Activated naive CD8-positive, alpha-beta T cell treated with anti-CD3 and anti-CD28 coated beads, Interleukin-2, amount 50 U/mL, for 24 hours (primary cell): ENCODE measurements around the gene ISY1.
"Not testable (repeated sequence)": the region's sequence is repeated elsewhere in the genome, so short reads cannot be mapped to it uniquely, and the experiment has no call there.

Source experiments
- ATAC-seq: fragments of 150-1000 bp; cut with Tn5 transposase; one replicate; pipeline ENCODE4 v1.10.0; 2021
- DNase-seq: peaks from one replicate; pipeline ENCODE4 v3.0.0; 2021
- H3K27ac Mint-ChIP-seq: one replicate; pipeline ENCODE4 v1.8.0; 2021; ENCODE audit warnings: mild to moderate bottlenecking, mixed read lengths
- H3K27me3 Mint-ChIP-seq: one replicate; pipeline ENCODE4 v1.8.0; 2021; ENCODE audit warnings: mixed read lengths
- H3K36me3 Mint-ChIP-seq: one replicate; pipeline ENCODE4 v1.8.0; 2021; ENCODE audit warnings: low read depth, mixed read lengths
- H3K4me1 Mint-ChIP-seq: one replicate; pipeline ENCODE4 v1.8.0; 2021; ENCODE audit warnings: mixed read lengths
- H3K4me3 Mint-ChIP-seq: one replicate; pipeline ENCODE4 v1.8.0; 2021; ENCODE audit warnings: mild to moderate bottlenecking, moderate library complexity, mixed read lengths
- H3K9me3 Mint-ChIP-seq: one replicate; pipeline ENCODE4 v1.8.0; 2021; ENCODE audit warnings: mixed read lengths

ISY1 gene

DNA sequence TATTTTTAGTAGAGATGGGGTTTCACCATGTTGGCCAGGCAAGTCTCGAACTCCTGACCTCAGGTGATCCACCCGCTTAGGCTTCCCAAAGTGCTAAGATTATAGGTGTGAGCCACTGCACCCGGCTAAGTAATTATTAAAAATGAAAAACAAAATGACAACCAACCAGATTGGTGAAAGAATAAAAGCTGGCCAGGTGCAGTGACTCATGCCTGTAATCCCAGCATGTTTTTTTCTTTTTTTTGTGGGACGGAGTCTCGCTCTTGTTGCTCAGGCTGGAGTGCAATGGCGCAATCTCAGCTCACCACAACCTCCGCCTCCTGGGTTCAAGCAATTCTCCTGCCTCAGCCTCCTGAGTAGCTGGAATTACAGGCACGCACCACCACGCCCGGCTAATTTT is 24.6 kb downstream of the ISY1 start:
- H3K27me3 Mint-ChIP-seq, H3K4me3 Mint-ChIP-seq, H3K27ac Mint-ChIP-seq, H3K9me3 Mint-ChIP-seq, H3K4me1 Mint-ChIP-seq, ATAC-seq, DNase-seq: not testable (repeated sequence)
- H3K36me3 Mint-ChIP-seq, result peaks cover 36% of the 10 kb centered on the region

DNA sequence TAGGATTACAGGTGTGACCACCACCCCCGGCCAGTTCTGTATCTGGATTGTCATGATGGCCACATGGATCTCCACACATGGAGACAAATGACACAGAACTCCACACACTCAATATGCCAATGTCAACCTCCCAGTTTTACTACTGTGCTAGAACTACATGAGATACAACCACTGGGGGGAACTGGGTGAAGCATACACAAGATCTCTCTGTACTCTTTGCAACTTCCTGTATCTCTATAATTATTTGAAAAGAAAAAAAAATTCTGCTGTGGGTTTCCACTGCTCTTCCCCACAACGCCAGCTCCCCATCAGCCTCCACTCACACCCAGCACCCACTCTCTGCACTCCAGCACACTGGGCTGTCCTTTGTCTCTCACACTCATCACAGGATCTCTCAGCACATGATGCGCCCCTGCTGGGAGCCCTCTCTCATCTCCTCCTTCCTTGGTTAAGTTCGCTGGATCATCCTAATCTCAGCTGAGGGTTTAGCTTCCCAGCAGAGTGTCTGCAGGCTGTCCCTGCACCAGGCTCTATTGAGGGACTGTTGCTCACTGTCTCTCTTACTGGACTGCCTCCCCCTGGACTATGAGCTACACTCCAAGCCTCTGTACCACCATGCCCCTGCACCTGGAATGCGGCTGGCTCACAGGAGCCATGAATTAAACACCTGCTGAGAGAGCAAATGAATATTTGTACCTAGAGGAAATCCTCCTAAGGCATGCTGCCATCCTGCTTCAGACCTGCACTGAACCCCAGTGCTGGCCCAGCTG is 28.6 kb downstream of the ISY1 start:
- Mint-ChIP-seq H3K4me1 (peaks cover 10% of the 10 kb centered on the region), H3K36me3 (peaks cover 31% of the 10 kb centered on the region), H3K27me3 (no peaks in the 10 kb centered on the region), H3K27ac (peak overlapping the region; percentile 4), H3K4me3 (no peak overlapping the region), H3K9me3 (no peaks in the 10 kb centered on the region)
- no peak for DNase-seq
- peak; percentile 17 for ATAC-seq

DNA sequence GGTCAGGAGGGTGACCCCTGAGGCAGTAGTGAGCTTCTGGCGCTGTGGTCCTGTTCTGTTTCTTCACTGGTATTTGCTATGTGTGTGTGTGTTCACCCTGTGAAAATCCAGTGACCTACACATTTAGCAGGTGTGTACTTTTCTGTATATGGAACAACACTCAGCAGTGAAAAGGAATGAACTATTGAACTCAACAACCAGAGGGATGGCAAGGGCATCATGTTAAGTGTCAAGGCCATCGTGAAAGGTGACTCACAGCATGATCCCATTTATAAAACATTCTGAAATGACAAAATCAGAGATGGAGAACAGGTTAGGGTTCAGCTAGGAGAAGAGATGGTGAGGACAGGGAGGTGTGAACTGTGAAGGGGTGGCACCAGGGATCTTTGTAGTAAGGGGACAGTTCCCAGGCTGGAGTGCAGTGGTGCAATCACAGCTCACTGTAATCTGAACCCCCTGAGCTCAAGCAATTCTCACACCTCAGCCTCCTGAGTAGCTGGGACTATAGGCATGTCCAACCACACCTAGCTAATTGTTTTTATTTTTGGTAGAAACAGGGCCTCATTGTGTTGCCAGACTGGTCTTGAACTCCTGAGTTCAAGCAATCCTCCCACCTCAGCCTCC is 29.3 kb downstream of the ISY1 start:
- Mint-ChIP-seq H3K4me1 (peaks cover 10% of the 10 kb centered on the region), H3K9me3 (no peaks in the 10 kb centered on the region), H3K4me3 (no peak overlapping the region), H3K36me3 (peaks cover 28% of the 10 kb centered on the region), H3K27me3 (no peaks in the 10 kb centered on the region), H3K27ac (no peak overlapping the region)
- no peak for ATAC-seq
- DNase-seq, result no peak

DNA sequence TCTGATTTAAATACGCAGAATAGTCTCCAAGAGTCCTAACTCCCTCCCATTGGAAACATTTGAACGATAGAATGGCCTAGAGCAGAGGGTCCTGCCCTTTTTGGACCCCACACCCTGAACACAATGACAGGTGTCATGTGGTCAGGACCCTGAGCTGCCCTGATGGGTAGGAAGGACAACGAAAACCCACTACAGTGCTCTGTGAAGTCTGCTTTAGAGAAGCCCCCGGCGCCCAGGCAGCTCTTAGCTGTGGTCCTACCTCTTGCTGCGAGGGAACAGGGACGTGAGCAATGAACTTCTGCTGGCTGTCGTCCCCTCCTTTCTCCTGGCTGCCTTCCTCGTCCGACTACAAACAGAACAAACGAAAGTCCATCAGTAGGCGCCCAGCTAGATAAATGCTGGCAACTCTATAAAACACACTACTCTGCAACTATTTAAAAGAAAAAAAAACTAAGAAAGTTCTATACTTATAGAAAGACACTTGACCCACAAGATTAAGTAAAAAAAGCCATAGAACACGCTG is 30.5 kb downstream of the ISY1 start:
- ATAC-seq (no peak), DNase-seq (no peak)
- Mint-ChIP-seq H3K4me3 (no peak overlapping the region), H3K9me3 (no peaks in the 10 kb centered on the region), H3K36me3 (peaks cover 28% of the 10 kb centered on the region), H3K27ac (no peak overlapping the region), H3K4me1 (peaks cover 10% of the 10 kb centered on the region), H3K27me3 (no peaks in the 10 kb centered on the region)

DNA sequence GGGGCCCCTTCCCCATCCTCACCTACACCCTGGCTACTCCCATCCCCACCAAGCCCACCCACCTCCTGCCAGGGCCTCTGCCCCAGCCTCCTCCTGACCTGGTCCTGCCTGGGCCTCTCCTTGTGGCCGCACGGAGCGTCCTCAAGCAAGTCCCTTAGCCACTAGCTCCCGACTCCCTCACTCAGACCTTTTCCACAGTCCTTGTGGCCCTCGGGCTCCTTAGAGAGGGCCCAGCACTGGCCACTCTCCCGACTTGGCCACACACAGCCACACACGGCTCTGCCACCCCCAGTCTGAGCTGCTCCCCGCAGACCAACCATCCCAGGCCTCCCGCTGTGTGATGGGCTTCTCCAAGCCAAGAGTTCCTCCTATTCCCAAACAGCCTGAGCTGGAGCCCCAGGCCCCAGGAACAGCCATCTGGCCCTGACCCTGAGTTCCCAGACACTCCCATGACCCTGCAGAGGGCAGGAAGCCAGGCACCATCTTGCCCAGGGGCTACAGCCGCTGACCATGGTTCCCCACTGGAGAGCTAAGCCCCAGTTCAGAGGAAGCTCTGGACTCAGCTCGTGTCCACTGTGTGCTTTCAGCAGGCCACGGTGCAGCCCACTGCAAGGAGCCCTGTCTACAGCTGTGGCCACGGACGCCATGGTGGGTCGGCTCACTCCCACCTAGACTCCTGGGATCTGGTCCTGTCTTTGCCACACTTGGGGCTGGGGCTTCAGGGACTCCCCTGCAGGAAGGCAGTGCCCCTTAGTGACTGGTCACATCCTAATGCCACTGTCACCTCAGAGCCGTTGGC is 32.3 kb downstream of the ISY1 start:
- DNase-seq, result no peak
- Mint-ChIP-seq H3K9me3 (no peaks in the 10 kb centered on the region), H3K36me3 (peaks cover 19% of the 10 kb centered on the region), H3K4me1 (peaks cover 11% of the 10 kb centered on the region), H3K4me3 (no peak overlapping the region), H3K27me3 (no peaks in the 10 kb centered on the region), H3K27ac (no peak overlapping the region)
- ATAC-seq, result no peak

DNA sequence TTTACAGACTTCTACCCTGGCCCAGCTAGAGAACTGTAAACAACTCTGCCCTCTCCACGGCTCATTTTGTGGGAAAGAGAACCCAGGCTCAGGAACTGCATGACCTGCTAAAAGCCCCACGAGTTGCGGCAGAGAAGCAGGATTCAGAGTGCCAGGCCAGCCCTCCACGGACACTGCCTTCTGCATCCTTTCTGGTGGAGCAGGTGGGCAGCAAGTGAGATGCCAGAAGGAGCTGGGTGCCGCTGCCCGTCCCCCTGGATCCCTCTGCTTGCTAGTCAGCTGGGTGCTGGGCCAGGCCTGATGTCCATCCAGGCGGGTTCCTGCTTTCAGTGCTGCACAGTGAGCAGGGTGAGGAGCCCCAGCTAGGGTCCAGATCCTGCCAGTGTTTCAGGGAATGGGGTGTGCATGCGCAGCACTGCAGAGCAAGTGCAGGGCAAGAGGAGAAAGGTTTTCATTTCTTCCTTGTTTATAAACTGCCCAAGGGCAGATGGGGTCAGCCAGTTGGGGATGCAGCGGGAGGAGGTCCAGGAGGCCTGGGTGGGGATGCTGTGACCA is 34.1 kb downstream of the ISY1 start:
- Mint-ChIP-seq H3K4me1 (peaks cover 16% of the 10 kb centered on the region), H3K9me3 (no peaks in the 10 kb centered on the region), H3K4me3 (no peak overlapping the region), H3K36me3 (peaks cover 9% of the 10 kb centered on the region), H3K27me3 (no peaks in the 10 kb centered on the region), H3K27ac (peak overlapping the region; percentile 79)
- ATAC-seq, result no peak
- DNase-seq, result no peak

DNA sequence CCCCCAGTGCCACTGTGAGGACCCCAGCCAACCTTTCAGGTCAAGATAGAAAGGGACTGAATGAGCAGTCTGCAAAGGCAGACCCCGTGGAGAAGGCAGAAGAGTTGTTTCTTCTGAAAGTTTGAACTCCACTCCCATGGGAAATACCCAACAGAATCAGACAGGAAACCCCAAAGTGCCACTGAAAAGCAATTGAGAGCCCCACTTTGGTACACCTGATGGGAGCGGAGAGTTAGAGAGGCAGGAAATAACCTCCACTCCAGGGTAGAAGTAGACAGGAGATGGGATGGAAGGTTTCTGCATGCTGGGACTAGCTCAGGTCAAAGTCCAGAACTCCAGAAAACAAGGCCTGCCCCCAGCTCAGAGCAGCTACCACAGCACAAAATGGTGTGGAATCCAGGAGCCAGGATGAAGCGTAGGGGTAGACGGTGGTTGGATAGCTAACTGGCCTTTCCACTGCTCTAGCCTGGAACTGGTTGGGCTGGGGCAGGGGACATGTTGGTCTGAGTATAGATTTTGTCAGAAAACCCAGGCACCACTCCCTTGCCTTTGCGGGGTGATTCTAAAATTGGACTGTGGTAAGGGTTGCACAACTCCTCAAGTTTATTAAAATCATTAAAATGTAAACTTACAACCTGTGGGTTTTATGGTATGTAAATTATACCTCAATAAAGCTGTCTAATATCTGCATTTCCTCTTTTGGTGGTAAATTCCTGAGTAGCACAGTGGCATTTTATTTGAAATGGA is 37.4 kb downstream of the ISY1 start:
- peak overlapping the region; percentile 45 for H3K4me3 Mint-ChIP-seq
- no peak for DNase-seq
- ATAC-seq, result no peak
- H3K36me3 Mint-ChIP-seq, result peaks cover 15% of the 10 kb centered on the region
- H3K27me3 Mint-ChIP-seq, result no peaks in the 10 kb centered on the region
- no peaks in the 10 kb centered on the region for H3K9me3 Mint-ChIP-seq
- H3K4me1 Mint-ChIP-seq, result peaks cover 37% of the 10 kb centered on the region
- no peak overlapping the region for H3K27ac Mint-ChIP-seq

DNA sequence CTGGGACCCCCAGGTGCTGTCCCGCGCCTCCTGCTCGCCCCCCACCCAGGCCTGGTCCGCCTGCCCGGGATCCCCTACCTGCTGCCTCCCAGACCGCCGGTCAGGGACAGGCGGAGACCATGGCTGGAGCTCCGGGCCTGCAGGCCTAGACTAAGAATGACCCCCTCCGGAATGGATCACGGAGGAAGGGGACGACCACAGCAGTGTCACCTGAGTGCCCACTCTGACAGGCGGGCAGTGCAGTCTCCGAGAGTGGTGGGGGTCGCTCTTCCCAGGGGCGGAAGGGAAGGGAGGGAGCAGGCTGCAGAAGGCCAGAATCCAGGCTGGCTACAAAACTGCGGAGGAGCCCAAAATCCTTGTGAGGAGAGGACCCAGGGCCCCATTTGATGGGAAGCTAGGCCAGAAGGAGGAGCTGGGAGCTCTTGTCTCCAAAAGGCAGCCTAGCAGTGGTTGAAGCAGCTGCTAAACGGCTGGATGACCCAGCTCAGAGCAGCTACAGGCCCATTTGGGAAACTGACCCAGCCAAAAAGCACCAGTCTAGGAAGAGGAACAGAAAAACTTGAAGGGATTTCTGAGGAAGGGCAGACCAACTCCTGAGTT is 38.4 kb downstream of the ISY1 start:
- H3K4me1 Mint-ChIP-seq, result peaks cover 47% of the 10 kb centered on the region

DNA sequence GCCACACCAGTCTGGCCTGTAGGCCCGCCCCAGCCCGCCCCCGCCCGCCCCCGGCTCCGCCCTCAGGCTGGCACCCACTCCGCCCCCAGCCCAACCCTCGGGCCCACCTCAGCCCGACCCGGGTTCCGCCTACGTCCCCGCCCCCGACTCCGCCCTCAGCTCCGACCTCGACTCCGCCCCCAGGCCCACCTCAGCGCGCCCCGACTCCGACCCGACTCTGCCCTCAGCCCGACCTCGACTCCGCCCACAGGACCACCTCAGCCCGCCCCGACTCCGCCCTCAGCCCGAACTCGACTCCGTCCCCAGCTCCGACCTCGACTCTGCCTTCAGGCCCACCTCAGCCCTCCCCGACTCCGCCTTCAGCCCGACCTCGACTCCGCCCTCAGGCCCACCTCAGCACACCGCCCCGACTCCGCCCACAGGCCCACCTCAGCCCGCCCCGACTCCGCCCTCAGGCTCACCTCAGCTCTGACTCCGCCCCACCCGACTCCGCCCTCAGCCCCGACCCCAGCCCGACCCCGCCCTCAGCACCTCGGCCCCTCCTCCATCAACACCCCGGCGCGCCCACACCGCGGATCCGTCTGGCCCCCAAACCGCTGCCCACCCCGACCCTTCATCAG is 39.0 kb downstream of the ISY1 start, which contains the start of gene RAB43:
TSS of gene RAB43 (minus strand) at position 13 of the 620 bp plus-strand sequence. CDS start 315 bp downstream, outside the sequence.
- Mint-ChIP-seq H3K36me3 (peaks cover 29% of the 10 kb centered on the region), H3K9me3 (no peaks in the 10 kb centered on the region), H3K27me3 (no peaks in the 10 kb centered on the region), H3K4me1 (peaks cover 53% of the 10 kb centered on the region), H3K27ac (peak within 1 kb of the TSS; percentile 89), H3K4me3 (peak within 1 kb of the TSS; percentile 91)
- ATAC-seq (peak; percentile 53), DNase-seq (peak; percentile 89)

More for the DNA sequence above, 38.4 kb downstream of the ISY1 start:
- H3K36me3 Mint-ChIP-seq, result peaks cover 23% of the 10 kb centered on the region
- ATAC-seq (no peak), DNase-seq (no peak)
- no peaks in the 10 kb centered on the region for H3K27me3 Mint-ChIP-seq
- no peaks in the 10 kb centered on the region for H3K9me3 Mint-ChIP-seq
- H3K27ac Mint-ChIP-seq, result peak overlapping the region; percentile 39
- peak overlapping the region; percentile 50 for H3K4me3 Mint-ChIP-seq

DNA sequence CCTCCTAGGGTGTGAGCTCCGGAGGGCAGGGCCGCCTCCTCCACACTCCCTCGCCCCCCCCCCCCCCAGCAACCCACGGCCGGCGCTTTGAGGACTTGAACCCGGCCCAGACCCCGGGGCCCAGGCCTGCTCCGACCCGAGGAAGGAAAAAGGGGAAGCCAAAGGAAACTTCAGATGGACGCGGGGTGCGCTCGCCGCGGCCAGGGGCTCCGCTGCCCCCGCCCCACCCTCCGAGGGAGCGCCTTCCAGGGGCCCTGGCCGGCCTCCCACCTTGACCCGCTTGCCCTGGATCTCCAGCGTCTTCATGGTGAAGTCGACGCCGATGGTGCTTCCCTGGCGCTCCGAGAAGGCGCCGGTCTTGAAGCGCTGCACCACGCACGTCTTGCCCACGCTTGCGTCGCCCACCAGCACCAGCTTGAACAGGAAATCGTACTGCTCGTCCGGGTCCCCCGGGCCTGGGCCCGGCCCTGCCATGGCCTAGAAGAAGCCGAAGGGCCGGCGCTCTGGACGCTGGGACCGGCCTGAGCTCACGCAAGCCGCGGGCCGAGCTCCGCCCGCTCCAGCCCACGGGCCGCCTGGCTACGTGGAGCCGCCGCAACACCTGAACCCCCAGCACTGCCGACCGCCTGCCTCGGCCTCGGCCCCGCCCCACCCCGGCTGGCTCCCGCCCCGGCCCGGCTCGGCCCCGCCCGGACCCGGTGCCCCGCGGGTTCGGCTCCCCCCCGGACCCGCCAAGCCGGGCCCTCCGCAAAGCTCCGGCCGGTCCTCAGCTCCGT is 39.7 kb downstream of the ISY1 start:
- Mint-ChIP-seq H3K27me3 (no peaks in the 10 kb centered on the region), H3K4me3 (peak overlapping the region; percentile 91), H3K9me3 (no peaks in the 10 kb centered on the region), H3K4me1 (peaks cover 60% of the 10 kb centered on the region), H3K27ac (peak overlapping the region; percentile 89), H3K36me3 (peaks cover 35% of the 10 kb centered on the region)
- DNase-seq, result no peak
- peak; percentile 25 for ATAC-seq

DNA sequence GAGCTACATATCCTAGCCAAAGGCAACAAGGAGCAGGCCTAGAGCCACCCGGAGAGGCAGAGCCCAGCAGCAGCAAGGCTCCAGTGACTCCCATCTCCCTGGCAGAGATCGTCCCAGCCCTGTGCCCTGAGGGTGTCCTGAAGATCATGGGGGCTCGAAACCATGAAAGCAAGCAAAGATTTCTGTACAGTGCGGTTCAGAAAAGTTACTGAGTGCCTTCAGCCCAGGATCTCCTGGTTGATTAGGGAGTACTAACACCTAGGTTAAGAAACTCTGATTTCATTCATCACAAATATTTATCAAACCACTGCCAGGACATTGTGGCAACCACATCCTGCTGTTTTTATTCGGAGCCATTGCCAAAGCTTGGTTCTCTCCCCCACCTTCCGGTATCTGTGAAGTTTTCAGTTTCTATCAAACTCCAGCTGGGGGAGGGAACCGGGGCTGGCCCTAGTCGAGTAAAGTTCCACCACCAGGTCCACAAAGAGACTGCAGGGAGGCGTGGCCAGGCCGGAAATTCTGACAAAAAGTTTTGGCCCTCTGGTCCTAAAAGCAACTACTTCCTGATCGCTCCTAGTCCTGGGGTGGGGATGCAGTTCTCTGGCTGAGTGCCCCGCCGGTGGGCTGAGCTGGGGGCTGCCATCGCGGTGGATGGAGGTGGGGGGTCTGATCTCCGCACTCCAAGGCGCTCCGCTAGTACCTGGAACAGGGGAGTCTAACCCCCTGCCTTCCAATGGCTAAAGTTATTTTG is 40.4 kb downstream of the ISY1 start:
- Mint-ChIP-seq H3K4me3 (peak overlapping the region; percentile 91), H3K4me1 (peaks cover 67% of the 10 kb centered on the region), H3K27ac (peak overlapping the region; percentile 89), H3K27me3 (no peaks in the 10 kb centered on the region), H3K9me3 (no peaks in the 10 kb centered on the region), H3K36me3 (peaks cover 35% of the 10 kb centered on the region)
- ATAC-seq (peak; percentile 73), DNase-seq (peak; percentile 91)
